ENCODE data around the gene U2AF2.

GRCh38 chr19:55635334-55635717 is 19.5 kb upstream of the U2AF2 start:
- TF ChIP-seq, protein P1, sequence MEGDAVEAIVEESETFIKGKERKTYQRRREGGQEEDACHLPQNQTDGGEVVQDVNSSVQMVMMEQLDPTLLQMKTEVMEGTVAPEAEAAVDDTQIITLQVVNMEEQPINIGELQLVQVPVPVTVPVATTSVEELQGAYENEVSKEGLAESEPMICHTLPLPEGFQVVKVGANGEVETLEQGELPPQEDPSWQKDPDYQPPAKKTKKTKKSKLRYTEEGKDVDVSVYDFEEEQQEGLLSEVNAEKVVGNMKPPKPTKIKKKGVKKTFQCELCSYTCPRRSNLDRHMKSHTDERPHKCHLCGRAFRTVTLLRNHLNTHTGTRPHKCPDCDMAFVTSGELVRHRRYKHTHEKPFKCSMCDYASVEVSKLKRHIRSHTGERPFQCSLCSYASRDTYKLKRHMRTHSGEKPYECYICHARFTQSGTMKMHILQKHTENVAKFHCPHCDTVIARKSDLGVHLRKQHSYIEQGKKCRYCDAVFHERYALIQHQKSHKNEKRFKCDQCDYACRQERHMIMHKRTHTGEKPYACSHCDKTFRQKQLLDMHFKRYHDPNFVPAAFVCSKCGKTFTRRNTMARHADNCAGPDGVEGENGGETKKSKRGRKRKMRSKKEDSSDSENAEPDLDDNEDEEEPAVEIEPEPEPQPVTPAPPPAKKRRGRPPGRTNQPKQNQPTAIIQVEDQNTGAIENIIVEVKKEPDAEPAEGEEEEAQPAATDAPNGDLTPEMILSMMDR (conservative IDR thresholded peaks at IDR 0.05; ENCODE audit: low read depth, low read length): no peak
- TF ChIP-seq EZH2 (IDR thresholded peaks at IDR 0.05; ENCODE audit: borderline replicate concordance, low read depth, low read length, poor library complexity, severe bottlenecking): no peak
